CD4-positive, CD25-positive, alpha-beta regulatory T cell (primary cell): Measurements from ENCODE around the gene RTEL1. TPM values are rescaled to one million over a fixed set of nuclear protein-coding genes. Genes with fewer than 3 reads are reported as not detected.

Source experiments
- ATAC-seq, 2 donors: fragments of 150-1000 bp; cut with Tn5 transposase; one replicate each; pipeline ENCODE4 v1.10.0; 2021; ENCODE audit warnings: low read depth in 2 of 2, moderate number of reproducible peaks in 2 of 2, moderate library complexity in 1 of 2
- DNase-seq, 3 donors: peaks; one replicate each; pipeline versions ENCODE4 v3.0.0 to v3.0.0-alpha.2; 2012 to 2022; ENCODE audit warnings: mixed read lengths in 1 of 3
- H3K27ac ChIP-seq: one replicate; pipeline ENCODE4 v1.7.0; 2013; ENCODE audit warnings: mild to moderate bottlenecking, low read length; ENCODE audit not compliant: insufficient read depth, poor library complexity, severe bottlenecking
- H3K27me3 ChIP-seq: one replicate; pipeline ENCODE4 v1.7.0; 2013; ENCODE audit warnings: low read length; ENCODE audit not compliant: control insufficient read depth, insufficient read depth
- H3K36me3 ChIP-seq: one replicate; pipeline ENCODE4 v1.7.0; 2013; ENCODE audit warnings: mild to moderate bottlenecking, low read length, moderate library complexity; ENCODE audit not compliant: control insufficient read depth, insufficient read depth
- H3K4me1 ChIP-seq: 2 replicates; pipeline ENCODE4 v1.7.0; 2013; ENCODE audit warnings: mild to moderate bottlenecking, low read length; ENCODE audit not compliant: insufficient read depth, control insufficient read depth, poor library complexity, severe bottlenecking
- H3K4me3 ChIP-seq: one replicate; pipeline ENCODE4 v1.7.0; 2013; ENCODE audit warnings: low read depth, mild to moderate bottlenecking, low read length, moderate library complexity
- H3K9me3 ChIP-seq, 2 experiments: 1 replicate in 1 of 2; 2 replicates in 1 of 2; pipeline ENCODE4 v1.7.0; 2013; ENCODE audit warnings: low read length in 2 of 2, mild to moderate bottlenecking in 1 of 2, moderate library complexity in 1 of 2; ENCODE audit not compliant: control insufficient read depth in 2 of 2
- H3K27ac Mint-ChIP-seq, 3 donors: one replicate each; pipeline ENCODE4 v1.8.0; 2020 to 2022; ENCODE audit warnings: mild to moderate bottlenecking in 3 of 3, mixed read lengths in 3 of 3, moderate library complexity in 2 of 3
- H3K27me3 Mint-ChIP-seq: one replicate; pipeline ENCODE4 v1.8.0; 2022; ENCODE audit warnings: mild to moderate bottlenecking, mixed read lengths
- H3K36me3 Mint-ChIP-seq: one replicate; pipeline ENCODE4 v1.8.0; 2020; ENCODE audit warnings: mixed read lengths
- H3K4me1 Mint-ChIP-seq, 4 donors: one replicate each; pipeline ENCODE4 v1.8.0; 2020 to 2022; ENCODE audit warnings: mixed read lengths in 4 of 4, mild to moderate bottlenecking in 1 of 4
- H3K4me3 Mint-ChIP-seq, 4 donors: one replicate each; pipeline ENCODE4 v1.8.0; 2020 to 2022; ENCODE audit warnings: mild to moderate bottlenecking in 4 of 4, mixed read lengths in 4 of 4, moderate library complexity in 3 of 4
- H3K9me3 Mint-ChIP-seq, 7 donors: one replicate each; pipeline ENCODE4 v1.8.0; 2020 to 2022; ENCODE audit warnings: mixed read lengths in 7 of 7, mild to moderate bottlenecking in 3 of 7, moderate library complexity in 2 of 7
- polyA plus RNA-seq, 4 donors: library from polyadenylated mRNA; unstranded; fragments of 300-500 nt; fragmentation: Illumina TruSeq; gene quantifications; one replicate each; pipeline ENCODE4 v1.2.3, GENCODE V29; 2021
- total RNA-seq: library from RNA; stranded (reverse); gene quantifications from one replicate; pipeline ENCODE4 v1.2.3, GENCODE V29; 2022

Gene RTEL1
- total and polyA plus RNA-seq, 5 donors from 2014 or later, result 1.8 to 38.3 (median 2.8) TPM

GRCh38 chr20:63679799-63680305 lies 21.7 kb downstream of the RTEL1 start:
- no peaks in the 10 kb centered on the region for H3K9me3 Mint-ChIP-seq
- no peaks in the 10 kb centered on the region for H3K9me3 ChIP-seq
- H3K36me3 ChIP-seq, result peaks cover 3% of the 10 kb centered on the region
- H3K27me3 Mint-ChIP-seq, result no peaks in the 10 kb centered on the region
- H3K27me3 ChIP-seq, result no peaks in the 10 kb centered on the region
- no peak overlapping the region for H3K4me3 ChIP-seq
- no peak for ATAC-seq
- H3K27ac Mint-ChIP-seq, result no peak overlapping the region
- peaks cover 8% of the 10 kb centered on the region for H3K36me3 Mint-ChIP-seq
- no peaks in the 10 kb centered on the region for H3K4me1 Mint-ChIP-seq
- no peaks in the 10 kb centered on the region for H3K4me1 ChIP-seq
- no peak overlapping the region for H3K27ac ChIP-seq
- DNase-seq, result no peak
- H3K4me3 Mint-ChIP-seq, result no peak overlapping the region

GRCh38 chr20:63680427-63680826 lies 22.3 kb downstream of the RTEL1 start:
- no peak overlapping the region for H3K4me3 Mint-ChIP-seq

GRCh38 chr20:63680857-63681608 lies 22.9 kb downstream of the RTEL1 start:
- Histone ChIP-seq H3K36me3 (no peaks in the 10 kb centered on the region), H3K4me1 (no peaks in the 10 kb centered on the region), H3K4me3 (no peak overlapping the region), H3K27ac (no peak overlapping the region), H3K27me3 (no peaks in the 10 kb centered on the region), H3K9me3 (no peaks in the 10 kb centered on the region)
- no peak for ATAC-seq
- Mint-ChIP-seq H3K27ac (peak overlapping the region in 1 of 3 donors; percentile 42), H3K9me3 (no peaks in the 10 kb centered on the region), H3K4me1 (no peaks in the 10 kb centered on the region), H3K36me3 (peaks cover 3% of the 10 kb centered on the region), H3K4me3 (no peak overlapping the region), H3K27me3 (no peaks in the 10 kb centered on the region)
- DNase-seq, result no peak

More at GRCh38 chr20:63680427-63680826, 22.3 kb downstream of the RTEL1 start:
- H3K4me3 ChIP-seq, result no peak overlapping the region
- H3K9me3 ChIP-seq, result no peaks in the 10 kb centered on the region
- no peaks in the 10 kb centered on the region for H3K4me1 ChIP-seq
- ATAC-seq (no peak), DNase-seq (no peak)
- Mint-ChIP-seq H3K27ac (no peak overlapping the region), H3K4me1 (no peaks in the 10 kb centered on the region), H3K27me3 (no peaks in the 10 kb centered on the region), H3K36me3 (peaks cover 8% of the 10 kb centered on the region), H3K9me3 (no peaks in the 10 kb centered on the region)
- no peaks in the 10 kb centered on the region for H3K27me3 ChIP-seq
- no peak overlapping the region for H3K27ac ChIP-seq
- H3K36me3 ChIP-seq, result peaks cover 3% of the 10 kb centered on the region

- no peak for ATAC-seq
- H3K27me3 ChIP-seq, result no peaks in the 10 kb centered on the region
- no peaks in the 10 kb centered on the region for H3K9me3 ChIP-seq
- Mint-ChIP-seq H3K27ac (peak overlapping the region in 1 of 3 donors; percentile 42), H3K9me3 (no peaks in the 10 kb centered on the region), H3K36me3 (no peaks in the 10 kb centered on the region), H3K4me1 (no peaks in the 10 kb centered on the region), H3K27me3 (no peaks in the 10 kb centered on the region), H3K4me3 (no peak overlapping the region)
- no peak for DNase-seq
- H3K36me3 ChIP-seq, result no peaks in the 10 kb centered on the region
- H3K4me1 ChIP-seq, result no peaks in the 10 kb centered on the region
- no peak overlapping the region for H3K27ac ChIP-seq
- H3K4me3 ChIP-seq, result no peak overlapping the region
Observed at GRCh38 chr20:63681609-63682142, 23.6 kb downstream of the RTEL1 start.

- Histone ChIP-seq H3K27ac (no peak overlapping the region), H3K4me3 (no peak overlapping the region), H3K9me3 (no peaks in the 10 kb centered on the region), H3K27me3 (no peaks in the 10 kb centered on the region), H3K4me1 (peaks cover 9% of the 10 kb centered on the region), H3K36me3 (no peaks in the 10 kb centered on the region)
- Mint-ChIP-seq H3K27ac (no peak overlapping the region), H3K9me3 (no peaks in the 10 kb centered on the region), H3K4me3 (no peak overlapping the region), H3K36me3 (no peaks in the 10 kb centered on the region), H3K27me3 (no peaks in the 10 kb centered on the region), H3K4me1 (peaks cover 0 to 2% (median 0%) of the 10 kb centered on the region in 4 donors)
- no peak for DNase-seq
- no peak for ATAC-seq
Observed at GRCh38 chr20:63682384-63683139, 24.4 kb downstream of the RTEL1 start.

- no peaks in the 10 kb centered on the region for H3K9me3 Mint-ChIP-seq
- H3K27me3 Mint-ChIP-seq, result no peaks in the 10 kb centered on the region
- no peaks in the 10 kb centered on the region for H3K9me3 ChIP-seq
- H3K27ac Mint-ChIP-seq, result no peak overlapping the region
- H3K27me3 ChIP-seq, result no peaks in the 10 kb centered on the region
- peaks cover 10% of the 10 kb centered on the region for H3K4me1 ChIP-seq
- H3K36me3 Mint-ChIP-seq, result no peaks in the 10 kb centered on the region
- no peak overlapping the region for H3K4me3 Mint-ChIP-seq
- DNase-seq (no peak), ATAC-seq (no peak)
- peaks cover 0 to 3% (median 0%) of the 10 kb centered on the region in 4 donors for H3K4me1 Mint-ChIP-seq
- no peak overlapping the region for H3K27ac ChIP-seq
- no peaks in the 10 kb centered on the region for H3K36me3 ChIP-seq
- no peak overlapping the region for H3K4me3 ChIP-seq
Observed at GRCh38 chr20:63685269-63686026, 27.3 kb downstream of the RTEL1 start.

- no peaks in the 10 kb centered on the region for H3K9me3 Mint-ChIP-seq
Observed at GRCh38 chr20:63686094-63686491, 28.0 kb downstream of the RTEL1 start.

More at GRCh38 chr20:63686094-63686491, 28.0 kb downstream of the RTEL1 start:
- Histone ChIP-seq H3K27ac (no peak overlapping the region), H3K4me1 (peaks cover 10% of the 10 kb centered on the region), H3K4me3 (no peak overlapping the region), H3K9me3 (no peaks in the 10 kb centered on the region), H3K36me3 (no peaks in the 10 kb centered on the region), H3K27me3 (no peaks in the 10 kb centered on the region)
- ATAC-seq, result peak in 1 of 2 donors; percentile 4
- Mint-ChIP-seq H3K27me3 (no peaks in the 10 kb centered on the region), H3K36me3 (no peaks in the 10 kb centered on the region), H3K4me1 (peaks cover 0 to 3% (median 0%) of the 10 kb centered on the region in 4 donors), H3K27ac (peak overlapping the region in 1 of 3 donors; percentile 66), H3K4me3 (no peak overlapping the region)
- no peak for DNase-seq
